SH-SY5Y (cell line): ENCODE results near the gene UBL7.

Experiments used
- GATA2 ChIP-seq: IDR thresholded peaks from 2 replicates; pipeline ENCODE4 v1.6.1; 2011; ENCODE audit warnings: mild to moderate bottlenecking, low read depth, low read length
- GATA3 ChIP-seq: IDR thresholded peaks from 2 replicates; pipeline ENCODE4 v1.6.1; 2011; ENCODE audit warnings: low read depth, mild to moderate bottlenecking, low read length, moderate library complexity

DNA sequence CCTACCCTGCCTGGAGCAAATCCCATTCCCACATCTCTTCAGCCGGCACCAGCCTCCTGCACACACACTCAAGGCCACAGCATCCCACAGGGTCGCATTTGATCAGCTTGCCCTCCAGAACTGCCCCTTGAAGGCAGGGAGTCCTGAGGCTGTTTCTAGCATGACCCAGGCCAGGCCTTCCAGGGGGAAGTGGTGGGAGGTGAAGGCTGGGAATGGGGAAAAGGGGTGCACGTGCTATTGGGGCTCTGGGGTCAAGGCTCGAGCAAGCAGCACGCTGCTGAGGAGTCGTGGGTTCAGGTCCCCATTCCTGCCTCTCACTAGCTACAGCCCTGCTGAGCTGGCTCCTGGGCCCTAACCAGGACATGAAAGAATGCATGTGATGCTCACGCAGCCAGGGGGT is 52.1 kb downstream of the UBL7 start:
- TF ChIP-seq GATA2 (no peak), GATA3 (no peak)
